Esophagus muscularis mucosa (tissue), 4 donors: ENCODE measurements around the gene MANSC1.

Experiments used
- CTCF ChIP-seq, 3 experiments: fragments of 200-600 bp in 2 of 3; fragments of 450-650 bp in 1 of 3; sonication (generic) in 2 of 3; IDR thresholded peaks; one replicate each; pipeline ENCODE4 v1.5.1; 2017 to 2019; ENCODE audit warnings: antibody characterized with exemption in 3 of 3, mild to moderate bottlenecking in 2 of 3, moderate library complexity in 1 of 3
- EP300 ChIP-seq: sonication (generic); formaldehyde crosslinking; IDR thresholded peaks from one replicate; pipeline ENCODE4 v1.6.1; 2017; ENCODE audit warnings: antibody characterized with exemption
- POLR2A ChIP-seq: fragments of 450-650 bp; IDR thresholded peaks from one replicate; pipeline ENCODE4 v1.6.1; 2017; ENCODE audit warnings: antibody characterized with exemption, moderate library complexity, mild to moderate bottlenecking, low read depth
- POLR2AphosphoS5 ChIP-seq, 2 donors: sonication (generic); formaldehyde crosslinking; IDR thresholded peaks; one replicate each; pipeline ENCODE4 v1.6.1; 2017; ENCODE audit warnings: antibody characterized with exemption in 2 of 2

- TF ChIP-seq POLR2A = no peak
- no peak for TF ChIP-seq CTCF (IDR thresholded peaks at IDR 0.05)
- no peak for TF ChIP-seq POLR2AphosphoS5 (IDR thresholded peaks at IDR 0.05)
- no peak for TF ChIP-seq EP300
Measured at GRCh38 chr12:12331244-12331771, 18.7 kb downstream of the MANSC1 start.
